Fibroblast of pulmonary artery (primary cell): ENCODE measurements around the gene NEK10.

Experiments
- DNase-seq: peaks from one replicate; pipeline ENCODE4 v3.0.0-alpha.2; 2010; ENCODE audit warnings: low read depth
- H3K4me3 ChIP-seq: replicated peaks from 2 replicates; pipeline ENCODE4 v1.5.1; 2011; ENCODE audit warnings: low read depth, mild to moderate bottlenecking, control low read depth, low read length, moderate library complexity
- TF ChIP-seq, protein P1 (sequence below): IDR thresholded peaks from 2 replicates; pipeline ENCODE4 v1.5.1; 2011; ENCODE audit warnings: mild to moderate bottlenecking, control low read depth, low read length, inconsistent platforms; ENCODE audit errors: missing control alignments

NEK10 gene

DNA sequence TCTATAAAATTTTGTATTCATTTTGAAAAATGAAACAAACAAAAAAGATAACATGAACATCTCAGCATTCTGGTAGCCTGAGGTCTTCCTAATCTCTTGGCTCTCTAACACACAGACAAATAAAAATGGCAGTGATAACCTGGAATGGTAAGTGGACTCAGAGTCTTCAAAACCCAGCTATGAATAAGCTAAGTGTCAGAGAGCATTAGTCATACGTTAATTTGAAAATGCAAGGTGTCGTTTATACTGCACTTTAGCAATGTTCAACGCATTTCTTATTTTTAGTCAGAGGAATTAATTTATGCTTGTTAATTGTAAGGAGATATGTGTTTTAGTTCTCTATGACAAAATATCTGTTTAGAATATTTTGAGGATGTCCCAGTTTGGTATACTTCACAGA, 294.3 kb downstream of the NEK10 start:
- no peak for DNase-seq
- no peak overlapping the region for H3K4me3 ChIP-seq
- TF ChIP-seq, protein P1, sequence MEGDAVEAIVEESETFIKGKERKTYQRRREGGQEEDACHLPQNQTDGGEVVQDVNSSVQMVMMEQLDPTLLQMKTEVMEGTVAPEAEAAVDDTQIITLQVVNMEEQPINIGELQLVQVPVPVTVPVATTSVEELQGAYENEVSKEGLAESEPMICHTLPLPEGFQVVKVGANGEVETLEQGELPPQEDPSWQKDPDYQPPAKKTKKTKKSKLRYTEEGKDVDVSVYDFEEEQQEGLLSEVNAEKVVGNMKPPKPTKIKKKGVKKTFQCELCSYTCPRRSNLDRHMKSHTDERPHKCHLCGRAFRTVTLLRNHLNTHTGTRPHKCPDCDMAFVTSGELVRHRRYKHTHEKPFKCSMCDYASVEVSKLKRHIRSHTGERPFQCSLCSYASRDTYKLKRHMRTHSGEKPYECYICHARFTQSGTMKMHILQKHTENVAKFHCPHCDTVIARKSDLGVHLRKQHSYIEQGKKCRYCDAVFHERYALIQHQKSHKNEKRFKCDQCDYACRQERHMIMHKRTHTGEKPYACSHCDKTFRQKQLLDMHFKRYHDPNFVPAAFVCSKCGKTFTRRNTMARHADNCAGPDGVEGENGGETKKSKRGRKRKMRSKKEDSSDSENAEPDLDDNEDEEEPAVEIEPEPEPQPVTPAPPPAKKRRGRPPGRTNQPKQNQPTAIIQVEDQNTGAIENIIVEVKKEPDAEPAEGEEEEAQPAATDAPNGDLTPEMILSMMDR: no peak

DNA sequence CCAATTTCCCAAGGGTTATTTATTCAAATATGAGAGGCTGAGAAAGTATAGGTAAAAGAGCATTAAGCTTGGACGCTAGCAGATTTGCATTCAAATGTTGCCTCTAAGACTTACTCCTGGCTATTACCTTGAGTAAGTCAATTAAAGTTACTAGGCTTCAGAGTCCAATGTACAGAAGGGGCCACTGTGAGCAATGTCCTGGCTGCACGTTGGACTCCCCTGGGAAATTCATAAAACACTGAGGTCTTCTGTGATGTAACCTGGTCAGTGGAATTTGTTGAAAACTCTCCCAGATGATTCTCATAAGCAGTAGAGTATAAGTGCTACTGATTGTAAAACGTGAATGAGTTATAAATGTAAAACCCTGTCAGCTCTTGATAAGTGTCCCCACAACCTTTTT, 295.3 kb downstream of the NEK10 start:
- TF ChIP-seq, protein P1: no peak
- DNase-seq: no peak
- no peak overlapping the region for H3K4me3 ChIP-seq

DNA sequence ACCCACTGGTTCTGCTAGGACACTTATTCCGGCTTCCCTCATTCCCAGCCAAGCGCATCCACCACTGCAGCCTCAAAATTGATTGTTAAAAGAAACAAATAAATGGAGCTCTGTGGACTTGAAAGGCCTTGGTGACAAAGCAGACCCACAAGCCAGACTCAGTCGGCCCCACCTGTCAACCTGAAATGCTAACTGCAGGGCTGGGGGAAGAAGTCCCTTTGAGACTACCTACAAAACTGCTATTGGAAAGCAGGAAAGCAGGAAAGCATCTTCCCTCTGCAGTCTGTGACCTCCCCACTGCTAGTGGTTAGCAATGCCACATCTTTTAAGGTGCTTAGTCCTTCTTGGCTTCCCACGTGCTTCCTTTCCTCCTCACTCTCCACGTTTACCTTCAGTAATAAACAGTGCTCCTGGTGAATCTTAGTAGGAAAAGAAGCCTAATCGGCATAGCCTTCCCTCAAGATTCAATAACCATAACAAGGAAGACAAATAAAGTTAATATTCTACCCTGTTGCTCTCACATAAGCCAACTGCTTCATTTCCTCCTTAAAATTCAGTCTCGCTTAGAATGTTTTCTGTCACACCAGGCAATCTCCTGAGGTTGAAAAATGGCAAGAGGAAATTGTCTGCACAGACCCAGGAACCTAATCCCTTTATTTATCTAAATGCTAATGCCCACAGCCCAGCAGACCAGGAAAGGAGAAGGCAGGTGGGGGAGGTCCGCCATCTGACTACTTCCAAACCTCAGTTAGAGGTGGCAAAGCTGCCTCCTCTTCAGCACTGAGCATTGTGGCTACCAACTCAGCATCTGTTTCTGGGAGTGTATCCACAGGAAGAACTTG, 296.2 kb downstream of the NEK10 start:
- H3K4me3 ChIP-seq: no peak overlapping the region
- TF ChIP-seq, protein P1: no peak
- no peak for DNase-seq

- H3K4me3 ChIP-seq: no peak overlapping the region
- DNase-seq: no peak
- TF ChIP-seq, protein P1: no peak
These were observed 308.8 kb downstream of the NEK10 start for GRCh38 chr3:27060336-27060735.
